GM10847 (cell line): ENCODE data around the gene PDSS2.

Source experiments
- POLR2A ChIP-seq: IDR thresholded peaks from 2 replicates; pipeline ENCODE4 v1.6.1; 2011; ENCODE audit not compliant: insufficient read length; ENCODE audit errors: extremely low read depth

PDSS2 gene

DNA sequence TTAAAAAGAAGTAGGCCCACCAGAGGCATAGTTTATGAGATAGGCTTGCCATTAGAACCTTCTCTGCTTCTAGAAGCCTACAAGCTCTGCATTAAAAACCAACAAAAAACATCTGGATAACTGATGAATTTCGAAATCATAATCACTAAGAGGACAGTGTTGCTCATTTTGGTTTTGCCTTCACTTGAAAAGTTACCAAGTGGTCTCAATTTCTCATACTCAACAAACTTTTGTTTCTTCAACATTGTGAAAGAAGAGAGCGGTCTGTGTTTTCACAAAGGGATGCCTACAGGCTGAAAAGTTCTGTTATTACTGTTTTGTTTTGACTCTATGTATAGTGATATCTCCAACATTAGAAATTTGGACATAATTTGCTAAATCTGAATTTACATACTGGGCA is 98.9 kb downstream of the PDSS2 start:
- TF ChIP-seq POLR2A: no peak

DNA sequence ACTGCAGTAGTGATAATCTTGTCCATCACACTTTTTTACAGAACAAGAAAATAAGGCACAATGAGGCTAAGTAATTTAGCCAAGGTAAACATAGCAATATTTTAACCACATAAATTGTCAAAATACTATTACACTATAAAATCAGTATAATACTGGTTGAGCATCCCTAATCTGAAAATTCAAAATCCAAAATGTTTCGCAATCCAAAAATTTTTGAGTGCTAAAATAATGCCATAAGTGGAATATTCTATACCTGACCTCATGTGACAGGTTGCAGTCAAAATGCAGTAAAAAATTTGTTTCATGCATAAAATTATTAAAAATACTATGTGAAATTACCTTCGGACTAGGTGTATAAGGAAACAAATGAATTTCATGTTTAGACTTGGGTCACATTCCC is 101.5 kb downstream of the PDSS2 start:
- no peak for TF ChIP-seq POLR2A

GRCh38 chr6:107357031-107357430 is 102.3 kb downstream of the PDSS2 start:
- no peak for TF ChIP-seq POLR2A

DNA sequence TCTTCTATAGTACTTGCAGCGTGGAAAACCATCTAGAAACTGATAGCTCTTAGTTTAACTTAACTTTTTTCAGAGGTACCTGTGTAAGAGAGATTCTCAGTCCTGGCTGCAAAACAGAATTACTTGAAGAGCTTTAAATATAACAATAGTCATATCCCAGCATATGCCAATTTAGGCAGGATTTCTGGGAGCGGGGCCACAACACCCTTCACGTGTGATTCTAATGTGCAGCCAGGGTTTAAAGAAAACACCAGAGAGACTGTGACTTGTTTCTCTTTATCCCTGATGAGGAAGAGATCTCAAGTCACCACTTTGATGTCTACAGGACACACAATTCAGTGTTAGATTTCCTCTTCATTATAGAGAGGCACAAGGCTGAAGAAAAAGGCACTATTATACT is 103.7 kb downstream of the PDSS2 start:
- no peak for TF ChIP-seq POLR2A

DNA sequence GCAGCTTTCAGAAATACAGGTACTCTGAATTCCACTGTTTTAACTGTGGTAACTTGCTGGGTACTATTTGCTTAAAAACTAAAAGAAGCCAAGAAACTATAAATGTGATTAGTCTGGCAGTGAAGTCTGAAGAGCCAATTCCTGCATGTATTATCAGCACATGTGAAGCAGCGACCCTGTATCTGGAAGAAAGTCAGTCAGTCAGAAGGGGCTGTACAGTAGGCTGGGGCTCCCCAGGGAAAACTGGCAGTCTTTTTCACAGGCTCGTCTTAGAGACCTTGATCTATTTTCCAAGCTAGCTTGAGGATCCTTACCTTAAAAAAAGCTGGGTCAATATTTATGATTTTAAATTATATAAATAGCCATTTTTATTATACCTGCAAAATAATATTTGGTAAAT is 104.9 kb downstream of the PDSS2 start:
- TF ChIP-seq POLR2A: no peak

DNA sequence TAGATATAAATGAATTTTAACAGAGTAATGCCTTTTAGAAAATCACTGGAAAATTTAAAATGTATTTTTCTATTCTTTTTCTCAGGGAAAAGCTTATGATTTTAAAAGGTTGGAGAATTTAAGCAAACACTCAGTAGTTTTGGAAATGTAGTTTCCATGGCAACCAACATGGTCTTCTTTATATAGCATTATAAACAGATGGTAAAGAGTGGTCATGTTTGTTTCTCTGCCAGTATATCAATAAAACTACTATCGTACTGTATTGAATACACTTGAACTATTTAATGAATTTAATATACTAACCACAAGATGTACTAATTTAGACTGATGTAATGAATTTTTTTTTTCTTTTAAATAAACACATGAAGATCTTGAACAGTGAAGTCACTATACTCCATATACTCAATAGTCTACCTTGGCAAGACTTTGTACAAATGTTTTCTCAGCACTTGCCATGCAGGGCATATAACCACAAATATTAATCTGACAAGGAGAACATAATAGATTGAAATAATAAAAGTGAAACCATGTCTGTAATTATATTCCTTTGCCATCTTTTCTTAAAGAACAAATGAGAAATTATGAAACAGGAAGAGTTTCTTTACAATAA is 105.5 kb downstream of the PDSS2 start:
- TF ChIP-seq POLR2A: no peak

DNA sequence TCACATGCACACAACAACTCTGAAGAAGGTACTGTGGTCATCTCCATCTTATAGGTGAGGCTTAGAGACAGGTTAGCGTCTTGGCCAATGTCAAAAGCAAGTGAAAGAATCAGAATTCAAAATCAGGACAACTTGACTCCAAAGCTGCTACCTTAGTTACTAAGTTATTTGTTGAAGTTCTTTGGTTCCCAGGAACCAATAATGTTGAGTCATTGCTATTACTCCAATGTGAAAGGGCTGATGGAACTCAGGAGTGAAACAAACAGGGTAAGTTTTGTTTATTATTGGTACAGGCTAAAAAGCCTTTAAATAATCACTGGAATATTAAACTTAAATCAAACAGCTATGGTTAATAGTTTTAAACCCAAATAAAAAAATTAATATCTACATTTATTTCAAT is 111.1 kb downstream of the PDSS2 start:
- no peak for TF ChIP-seq POLR2A

- no peak for TF ChIP-seq POLR2A
Measured at GRCh38 chr6:107345393-107345792, 114.0 kb downstream of the PDSS2 start.

- TF ChIP-seq POLR2A: no peak
Measured at GRCh38 chr6:107344981-107345380, 114.4 kb downstream of the PDSS2 start.

- no peak for TF ChIP-seq POLR2A
Measured at GRCh38 chr6:107344383-107344782, 115.0 kb downstream of the PDSS2 start.

- TF ChIP-seq POLR2A: no peak
Measured at GRCh38 chr6:107342144-107342543, 117.2 kb downstream of the PDSS2 start.

DNA sequence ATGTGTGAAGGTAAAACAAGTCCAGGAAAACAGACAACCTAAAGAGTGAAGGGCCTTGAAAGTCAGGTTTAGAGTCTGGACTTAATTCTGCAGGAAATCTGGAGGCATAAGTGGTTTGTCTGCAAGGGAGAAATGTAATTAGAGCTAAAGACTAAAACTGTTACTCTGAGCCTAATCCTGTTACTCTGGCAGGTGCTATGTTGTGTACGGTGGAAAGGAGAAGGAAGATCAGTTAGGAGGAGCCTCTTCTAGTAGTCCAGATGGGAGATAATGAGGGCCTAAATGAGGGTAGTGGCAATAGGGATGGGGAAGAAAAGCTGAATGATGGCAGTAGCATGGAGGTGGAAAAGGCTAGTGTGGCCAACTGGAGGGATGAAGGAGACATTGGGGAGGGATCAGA is 118.5 kb downstream of the PDSS2 start:
- no peak for TF ChIP-seq POLR2A

DNA sequence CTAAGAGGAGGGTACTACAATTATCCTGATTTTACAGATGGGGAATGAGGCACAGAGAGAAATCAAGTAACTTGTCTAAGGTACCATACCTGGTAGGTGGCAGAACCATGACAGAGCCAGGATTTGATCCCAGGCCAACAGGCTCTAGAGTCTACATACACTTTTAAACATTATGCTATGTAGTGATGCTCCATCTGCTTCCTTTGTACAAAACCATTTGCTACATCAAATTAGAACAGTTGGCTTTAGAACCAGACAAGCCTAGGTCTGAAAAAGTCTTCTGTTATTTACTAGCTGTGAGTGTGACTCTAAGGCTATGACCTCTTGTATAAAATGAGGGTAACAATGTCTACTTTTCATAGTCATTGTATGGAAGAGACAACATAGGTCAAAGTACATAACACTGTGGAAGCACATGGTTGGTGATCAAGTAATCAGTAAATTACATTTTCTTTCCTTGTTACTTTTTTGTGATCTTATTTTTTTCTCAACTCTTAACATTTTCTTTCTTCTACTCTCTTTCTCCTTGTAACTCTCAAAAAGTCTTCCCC is 122.1 kb downstream of the PDSS2 start:
- no peak for TF ChIP-seq POLR2A

GRCh38 chr6:107334026-107334425 is 125.3 kb downstream of the PDSS2 start:
- TF ChIP-seq POLR2A: no peak

DNA sequence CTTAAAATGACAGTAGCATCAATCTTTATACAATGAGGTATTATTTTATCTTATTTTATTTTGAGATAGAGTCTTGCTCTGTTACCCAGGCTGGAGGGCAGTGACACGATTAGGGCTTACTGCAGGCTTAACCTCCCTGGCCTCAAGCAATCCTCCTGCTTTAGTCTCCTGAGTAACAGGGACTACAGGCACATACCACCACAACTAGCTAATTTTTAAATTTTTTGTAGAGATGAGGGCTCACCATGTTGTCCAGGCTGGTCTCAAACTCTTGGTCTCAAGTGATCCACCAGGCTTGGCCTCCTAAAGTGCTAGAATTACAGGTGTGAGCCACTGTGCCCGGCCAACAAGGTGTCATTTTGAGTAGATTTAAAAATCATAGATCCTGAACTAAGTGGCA is 125.9 kb downstream of the PDSS2 start:
- TF ChIP-seq POLR2A: no peak

- no peak for TF ChIP-seq POLR2A
Measured at GRCh38 chr6:107331409-107332386, 127.7 kb downstream of the PDSS2 start.
